Endothelial cell of umbilical vein (primary cell): ENCODE data around the gene ISG15. TPM values are rescaled to one million over a fixed set of nuclear protein-coding genes. Genes with fewer than 3 reads are reported as not detected.
"Not testable (repeated sequence)": the region's sequence is repeated elsewhere in the genome, so short reads cannot be mapped to it uniquely, and the experiment has no call there.

ENCODE experiments used
- BruUV-seq: library from RNA; stranded (reverse); fragments of 400-500 nt; replicated peaks from 2 replicates; lab custom pipeline; 2021; lab: Mats Ljungman, UMichigan
- CTCF ChIA-PET: fragments of 300-600, 350-600 bp; sonication (Branson Sonifier 250); formaldehyde crosslinking; loops from one replicate; lab custom pipeline; 2021; ENCODE audit warnings: antibody characterized with exemption, inconsistent platforms; lab: Charles Lee
- POLR2A ChIA-PET: fragments of 300-600, 350-600 bp; sonication (Branson Sonifier 250); formaldehyde crosslinking; loops from one replicate; lab custom pipeline; 2021; ENCODE audit warnings: antibody characterized with exemption, inconsistent platforms; lab: Charles Lee
- DNase-seq: peaks from one replicate; pipeline ENCODE4 v3.0.0-alpha.2; 2011; ENCODE audit warnings: low read depth, low spot score
- FAIRE-seq: peaks from 2 replicates; lab custom pipeline; 2011; peaks lifted over from hg19 to GRCh38; lab: Jason Lieb, UNC
- H2AFZ ChIP-seq: 2 replicates; pipeline ENCODE4 v1.6.0; 2012; ENCODE audit warnings: low read depth, low read length, control low read depth, inconsistent platforms
- H3K27ac ChIP-seq: 2 replicates; pipeline ENCODE4 v1.5.1; 2011; ENCODE audit warnings: low read depth, mild to moderate bottlenecking, control low read depth, low read length, moderate library complexity; ENCODE audit not compliant: insufficient read depth
- H3K27me3 ChIP-seq, 2 experiments: 2 replicates each; pipeline versions ENCODE4 v1.6.0 to v1.6.1; 2011; ENCODE audit warnings: low read length in 2 of 2, mixed read lengths in 1 of 2; ENCODE audit not compliant: control insufficient read depth in 2 of 2, insufficient read depth in 2 of 2
- H3K36me3 ChIP-seq, 2 experiments: 2 replicates in 1 of 2; 3 replicates in 1 of 2; pipeline ENCODE4 v1.5.1; 2011; ENCODE audit warnings: low read length in 2 of 2, mild to moderate bottlenecking in 1 of 2, moderate library complexity in 1 of 2; ENCODE audit not compliant: control insufficient read depth in 2 of 2, insufficient read depth in 2 of 2; ENCODE audit errors: extremely low read depth in 1 of 2
- H3K4me1 ChIP-seq: 3 replicates; pipeline ENCODE4 v1.5.1; 2011; ENCODE audit warnings: mild to moderate bottlenecking, low read length; ENCODE audit not compliant: control insufficient read depth, insufficient read depth; ENCODE audit errors: extremely low read depth
- H3K4me2 ChIP-seq: 2 replicates; pipeline ENCODE4 v1.6.1; 2011; ENCODE audit warnings: low read length, control low read depth, mixed read lengths; ENCODE audit not compliant: insufficient read depth
- H3K4me3 ChIP-seq, 3 experiments: fragments of 200-600 bp in 1 of 3; sonication (generic), shearing (Covaris generic) in 1 of 3; replicated peaks in 1 of 3; 2 replicates each; pipeline ENCODE4 v1.5.1; 2011 to 2016; ENCODE audit warnings: control low read depth in 3 of 3, low read length in 3 of 3, mild to moderate bottlenecking in 2 of 3, inconsistent platforms in 1 of 3, low read depth in 1 of 3, moderate library complexity in 1 of 3; ENCODE audit not compliant: insufficient read depth in 1 of 3
- H3K79me2 ChIP-seq: 2 replicates; pipeline ENCODE4 v1.6.0; 2012; ENCODE audit warnings: low read length, inconsistent platforms; ENCODE audit not compliant: control insufficient read depth, insufficient read depth
- H3K9ac ChIP-seq: replicated peaks from 2 replicates; pipeline ENCODE3; 2011; ENCODE audit warnings: low read length, control low read depth; ENCODE audit not compliant: insufficient read depth; ENCODE audit errors: extremely low read depth
- H3K9me1 ChIP-seq: replicated peaks from 3 replicates; pipeline ENCODE4 v1.6.0; 2011; ENCODE audit warnings: mild to moderate bottlenecking, low read length; ENCODE audit not compliant: control insufficient read depth, insufficient read depth; ENCODE audit errors: extremely low read depth
- H3K9me3 ChIP-seq: replicated peaks from 2 replicates; pipeline ENCODE4 v1.5.1; 2012; ENCODE audit warnings: low read length, inconsistent platforms; ENCODE audit not compliant: control insufficient read depth, insufficient read depth
- H4K20me1 ChIP-seq: replicated peaks from 2 replicates; pipeline ENCODE3; 2011; ENCODE audit warnings: mild to moderate bottlenecking, low read length; ENCODE audit not compliant: control insufficient read depth, insufficient read depth; ENCODE audit errors: extremely low read depth
- EZH2 ChIP-seq: IDR thresholded peaks from 2 replicates; pipeline ENCODE4 v1.6.1; 2012; ENCODE audit warnings: borderline replicate concordance, low read depth, mild to moderate bottlenecking, moderate library complexity, low read length, inconsistent platforms; ENCODE audit not compliant: severe bottlenecking
- FOS ChIP-seq: IDR thresholded peaks from 2 replicates; pipeline ENCODE4 v1.6.1; 2011; ENCODE audit warnings: mild to moderate bottlenecking, low read length, moderate library complexity, borderline replicate concordance; ENCODE audit not compliant: insufficient read depth
- GATA2 ChIP-seq: IDR thresholded peaks from 2 replicates; pipeline ENCODE4 v1.7.0; 2011; ENCODE audit warnings: low read depth, mild to moderate bottlenecking, moderate library complexity, mixed read lengths, low read length; ENCODE audit not compliant: insufficient read length, insufficient read depth
- JUN ChIP-seq: IDR thresholded peaks from 2 replicates; pipeline ENCODE4 v1.6.1; 2011; ENCODE audit warnings: borderline replicate concordance, low read depth; ENCODE audit not compliant: insufficient read length, insufficient read depth
- MYC ChIP-seq: IDR thresholded peaks from one replicate; pipeline ENCODE4 v1.6.1; 2011; ENCODE audit warnings: mild to moderate bottlenecking, low read depth, low read length
- POLR2A ChIP-seq: IDR thresholded peaks from 2 replicates; pipeline ENCODE4 v1.6.1; 2012; ENCODE audit warnings: low read depth, mild to moderate bottlenecking, control low read depth, low read length
- POLR2AphosphoS5 ChIP-seq: IDR thresholded peaks from 2 replicates; pipeline ENCODE4 v1.6.1; 2012; ENCODE audit warnings: low read depth, mild to moderate bottlenecking, control low read depth, low read length, moderate library complexity; ENCODE audit not compliant: insufficient read depth
- dilution Hi-C: fragments of 300-500 bp; cut with MboI; formaldehyde crosslinking; loops from one replicate; pipeline ENCODE4 v1.15.0; 2019; ENCODE audit warnings: low sequenced_read_pairs; ENCODE audit not compliant: extremely low pct_ligation_motif_present
- intact Hi-C: fragments of 100-400 bp; cut with micrococcal nuclease; formaldehyde crosslinking; loops from one replicate; pipeline ENCODE4 v1.10.0; 2022
- polyA plus RNA-seq, 4 experiments: library from polyadenylated mRNA; depleted of rRNA in 3 of 4; stranded (reverse) in 3 of 4; unstranded in 1 of 4; fragments of >200 nt; gene quantifications; 2 replicates each; pipeline versions ENCODE4 v1.2.1 to v1.2.3, GENCODE V29; 2011 to 2012; ENCODE audit warnings: missing spikeins in 1 of 4
- total RNA-seq: library from RNA; stranded (reverse); gene quantifications from 2 replicates; pipeline ENCODE4 v1.2.3, GENCODE V29; 2021
- TF ChIP-seq, protein P1 (sequence below), 2 donors: IDR thresholded peaks; 1 replicate in 1 of 2; 2 replicates in 1 of 2; pipeline ENCODE4 v1.5.1; 2011; ENCODE audit warnings: low read length in 2 of 2, mild to moderate bottlenecking in 2 of 2, moderate library complexity in 2 of 2, control low read depth in 1 of 2, inconsistent platforms in 1 of 2, low read depth in 1 of 2; ENCODE audit not compliant: insufficient read depth in 1 of 2; ENCODE audit errors: extremely low read depth in 1 of 2
- TF ChIP-seq, protein P2 (sequence below): IDR thresholded peaks from 2 replicates; pipeline ENCODE4 v1.6.1; 2011; ENCODE audit not compliant: insufficient read depth, insufficient read length

ISG15 gene
- total and polyA plus RNA-seq, 2 donors (not counting 3 experiments of a cell fraction or from before 2014, with no cell fraction given) = 44.6 to 154 TPM

DNA sequence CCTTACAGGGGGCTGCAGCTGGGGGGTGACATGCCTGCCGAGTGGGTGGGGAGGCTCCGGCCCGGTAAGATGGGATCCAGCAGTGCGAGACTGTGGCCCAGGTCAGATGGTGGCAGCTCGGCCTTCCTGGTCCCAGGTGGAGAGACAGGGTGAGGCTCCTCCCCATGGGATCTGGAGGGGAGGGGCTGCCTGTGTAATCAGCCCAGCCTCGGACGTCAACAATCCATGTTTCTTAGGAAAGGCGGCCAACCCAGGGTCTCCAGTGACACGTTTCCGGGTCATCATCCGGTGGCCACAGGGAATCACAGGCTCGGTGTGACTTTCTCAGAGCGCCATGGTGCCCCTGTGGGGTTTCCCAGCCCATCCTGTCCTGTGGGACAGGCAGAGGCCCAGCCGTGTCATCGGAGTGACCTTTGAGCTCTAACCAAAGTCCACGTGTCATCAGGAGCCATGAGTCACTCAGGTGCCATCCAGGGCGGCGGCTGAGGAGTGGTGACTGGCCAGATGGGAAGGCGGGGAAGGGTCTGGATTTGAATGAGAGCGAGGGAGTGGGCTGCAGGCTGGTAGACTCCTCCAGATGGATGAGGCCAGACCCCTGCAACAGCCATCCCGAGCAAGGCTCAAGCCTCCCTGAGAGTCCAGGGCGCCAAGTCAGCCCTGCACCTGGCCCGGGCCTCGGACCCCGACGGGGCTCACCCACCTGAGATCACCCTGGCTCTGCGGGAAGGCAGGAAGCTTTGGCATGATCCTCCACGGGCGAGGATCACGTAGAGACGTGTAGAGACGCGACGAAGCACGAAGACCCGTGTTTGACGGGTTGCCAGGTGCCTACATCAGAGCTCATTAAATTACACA, 6.8 kb upstream of the ISG15 start:
- Histone ChIP-seq H3K27ac (no peak overlapping the region), H2AFZ (no peak overlapping the region), H3K4me2 (no peak overlapping the region), H3K9me3 (no peaks in the 10 kb centered on the region), H3K79me2 (no peaks in the 10 kb centered on the region), H3K4me3 (no peak overlapping the region), H3K36me3 (no peaks in the 10 kb centered on the region), H4K20me1 (no peaks in the 10 kb centered on the region), H3K9me1 (no peaks in the 10 kb centered on the region), H3K9ac (no peak overlapping the region), H3K27me3 (no peaks in the 10 kb centered on the region), H3K4me1 (peaks cover 12% of the 10 kb centered on the region)
- dilution Hi-C loops (no loop called here), intact Hi-C loops (no loop called here)
- FAIRE-seq (no peak), DNase-seq (no peak)
- ChIA-PET POLR2A (no interaction called here), CTCF (interaction anchor here (0.6 kb wide), 1 partner anchor 24 kb away, joined by 3 read pairs; no protein-coding TSS in a partner anchor)
- no TSS peak for BruUV-seq
- TF ChIP-seq JUN (no peak), FOS (no peak), GATA2 (no peak), POLR2A (no peak), POLR2AphosphoS5 (no peak), MYC (no peak), EZH2 (no peak)
- TF ChIP-seq, protein P1, sequence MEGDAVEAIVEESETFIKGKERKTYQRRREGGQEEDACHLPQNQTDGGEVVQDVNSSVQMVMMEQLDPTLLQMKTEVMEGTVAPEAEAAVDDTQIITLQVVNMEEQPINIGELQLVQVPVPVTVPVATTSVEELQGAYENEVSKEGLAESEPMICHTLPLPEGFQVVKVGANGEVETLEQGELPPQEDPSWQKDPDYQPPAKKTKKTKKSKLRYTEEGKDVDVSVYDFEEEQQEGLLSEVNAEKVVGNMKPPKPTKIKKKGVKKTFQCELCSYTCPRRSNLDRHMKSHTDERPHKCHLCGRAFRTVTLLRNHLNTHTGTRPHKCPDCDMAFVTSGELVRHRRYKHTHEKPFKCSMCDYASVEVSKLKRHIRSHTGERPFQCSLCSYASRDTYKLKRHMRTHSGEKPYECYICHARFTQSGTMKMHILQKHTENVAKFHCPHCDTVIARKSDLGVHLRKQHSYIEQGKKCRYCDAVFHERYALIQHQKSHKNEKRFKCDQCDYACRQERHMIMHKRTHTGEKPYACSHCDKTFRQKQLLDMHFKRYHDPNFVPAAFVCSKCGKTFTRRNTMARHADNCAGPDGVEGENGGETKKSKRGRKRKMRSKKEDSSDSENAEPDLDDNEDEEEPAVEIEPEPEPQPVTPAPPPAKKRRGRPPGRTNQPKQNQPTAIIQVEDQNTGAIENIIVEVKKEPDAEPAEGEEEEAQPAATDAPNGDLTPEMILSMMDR (IDR thresholded peaks at IDR 0.05; ENCODE audit: extremely low read depth in 1 of 2, insufficient read depth in 1 of 2, low read depth in 1 of 2, low read length in 2 of 2) = no peak
- TF ChIP-seq, protein P2, sequence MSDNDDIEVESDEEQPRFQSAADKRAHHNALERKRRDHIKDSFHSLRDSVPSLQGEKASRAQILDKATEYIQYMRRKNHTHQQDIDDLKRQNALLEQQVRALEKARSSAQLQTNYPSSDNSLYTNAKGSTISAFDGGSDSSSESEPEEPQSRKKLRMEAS = no peak

DNA sequence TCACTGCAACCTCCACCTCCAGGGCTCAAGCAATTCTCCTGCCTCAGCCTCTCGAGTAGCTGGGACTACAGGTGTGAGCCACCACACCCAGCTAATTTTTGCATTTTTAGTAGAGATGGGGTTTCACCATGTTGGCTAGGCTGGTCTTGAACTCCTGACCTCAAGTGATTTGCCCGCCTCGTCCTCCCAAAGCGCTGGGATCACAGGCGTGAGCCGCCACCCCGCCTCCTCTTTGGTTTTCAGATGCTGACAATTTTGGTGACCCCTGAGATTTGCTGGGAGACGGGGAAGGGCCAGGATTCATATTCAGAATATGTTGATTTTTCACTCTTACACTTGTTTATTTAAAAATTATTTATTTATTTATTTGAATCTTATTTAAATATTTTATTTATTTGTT, 3.2 kb upstream of the ISG15 start:
- H3K4me3 ChIP-seq, H3K27me3 ChIP-seq, POLR2A ChIA-PET, H3K79me2 ChIP-seq, DNase-seq, H3K9me1 ChIP-seq, H3K36me3 ChIP-seq, CTCF ChIA-PET, H3K27ac ChIP-seq, H3K9me3 ChIP-seq, H4K20me1 ChIP-seq, BruUV-seq, FAIRE-seq, H3K4me2 ChIP-seq, H3K9ac ChIP-seq, dilution Hi-C loops, H2AFZ ChIP-seq: not testable (repeated sequence)
- peaks cover 16% of the 10 kb centered on the region for H3K4me1 ChIP-seq
- intact Hi-C loops = loop anchor here (5.0 kb wide), 1 partner anchor 262 kb away; the partner anchor contains the start of gene UBE2J2
